GM19455 (cell line): ENCODE results near the gene MRTFB.
"Not testable (repeated sequence)": the region's sequence is repeated elsewhere in the genome, so short reads cannot be mapped to it uniquely, and the experiment has no call there.

Source experiments
- ATAC-seq: cut with Tn5 transposase; IDR thresholded peaks from one replicate; pipeline ENCODE4 v1.9.1; 2021; ENCODE audit not compliant: unreplicated experiment

Gene MRTFB

GRCh38 chr16:14070877-14071575, at the start of gene MRTFB:
Gene MRTFB, plus strand, starts transcription at chr16:14071319. Its CDS starts 69,288 bp downstream, at chr16:14140607.
- ATAC-seq, result peak; percentile 83

GRCh38 chr16:14023526-14023925, 47.6 kb upstream of the MRTFB start:
- ATAC-seq, result not testable (repeated sequence)

GRCh38 chr16:14024283-14024682, 46.8 kb upstream of the MRTFB start:
- ATAC-seq, result no peak

GRCh38 chr16:14026572-14027285, 44.4 kb upstream of the MRTFB start:
- ATAC-seq, result no peak

GRCh38 chr16:14028202-14028601, 42.9 kb upstream of the MRTFB start:
- ATAC-seq, result no peak

- ATAC-seq, result no peak
Observed at GRCh38 chr16:14029658-14030057, 41.5 kb upstream of the MRTFB start.

GRCh38 chr16:14035092-14035491, 36.0 kb upstream of the MRTFB start:
- no peak for ATAC-seq

GRCh38 chr16:14036889-14037288, 34.2 kb upstream of the MRTFB start:
- no peak for ATAC-seq

- ATAC-seq, result no peak
Observed at GRCh38 chr16:14037960-14038359, 33.2 kb upstream of the MRTFB start.

- ATAC-seq, result no peak
Observed at GRCh38 chr16:14041164-14041563, 30.0 kb upstream of the MRTFB start.

- no peak for ATAC-seq
Observed at GRCh38 chr16:14042706-14043105, 28.4 kb upstream of the MRTFB start.

GRCh38 chr16:14043278-14043677, 27.8 kb upstream of the MRTFB start:
- no peak for ATAC-seq

GRCh38 chr16:14043793-14044192, 27.3 kb upstream of the MRTFB start:
- no peak for ATAC-seq

- not testable (repeated sequence) for ATAC-seq
Observed at GRCh38 chr16:14047121-14047859, 23.8 kb upstream of the MRTFB start.

- no peak for ATAC-seq
Observed at GRCh38 chr16:14050291-14051027, 20.7 kb upstream of the MRTFB start.

- no peak for ATAC-seq
Observed at GRCh38 chr16:14051103-14051729, 19.9 kb upstream of the MRTFB start.

- ATAC-seq, result no peak
Observed at GRCh38 chr16:14056970-14057369, 14.1 kb upstream of the MRTFB start.

GRCh38 chr16:14057878-14058382, 13.2 kb upstream of the MRTFB start:
- ATAC-seq, result no peak

- ATAC-seq, result no peak
Observed at GRCh38 chr16:14061732-14062259, 9.3 kb upstream of the MRTFB start.

- ATAC-seq, result no peak
Observed at GRCh38 chr16:14062261-14062660, 8.9 kb upstream of the MRTFB start.
